ENCODE results near the gene TBC1D9. TPM values are rescaled to one million over a fixed set of nuclear protein-coding genes. Genes with fewer than 3 reads are reported as not detected.

The TBC1D9 gene
- polyA plus RNA-seq, 3 donors = 5.9 to 18.0 (median 15.3) TPM

- WGBS, 3 donors = 58 to 75% (median 64%) methylated on average over 25 of the region's 25 CpGs
- H3K27ac ChIP-seq (ENCODE audit: low read depth, low read length) = no peak overlapping the region
Measured at GRCh38 chr4:140641789-140642439, 114.3 kb downstream of the TBC1D9 start.

DNA sequence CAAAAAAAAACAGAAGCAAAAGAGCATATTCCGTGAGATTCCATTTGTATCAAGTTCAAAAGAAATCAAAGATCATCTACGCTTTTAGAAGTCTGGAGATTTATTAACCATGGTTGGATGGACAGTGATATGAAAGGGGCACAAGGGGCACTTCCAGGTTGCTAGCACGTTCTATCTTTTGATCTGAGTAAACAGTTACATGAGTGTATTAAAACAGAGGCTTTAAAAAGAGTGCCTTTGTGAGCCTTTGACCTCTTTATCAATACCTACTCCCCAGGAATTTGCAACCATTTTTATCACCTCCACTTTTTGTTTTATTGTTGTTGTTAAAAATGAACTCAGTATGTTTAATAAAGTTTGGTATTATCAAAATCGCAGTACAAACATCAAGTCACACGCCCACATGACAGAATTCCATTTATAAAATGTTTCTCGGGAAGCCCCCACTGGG, 115.1 kb downstream of the TBC1D9 start:
- H3K27ac ChIP-seq (ENCODE audit: low read depth, low read length) = no peak overlapping the region
- 56 to 88% (median 79%) methylated on average over 6 of the region's 6 CpGs for WGBS, 3 donors

- 71 to 84% (median 73%) methylated on average over 6 of the region's 6 CpGs for WGBS, 3 donors
- no peak overlapping the region for H3K27ac ChIP-seq (ENCODE audit: low read depth, low read length)
Measured at GRCh38 chr4:140640150-140640748, 115.9 kb downstream of the TBC1D9 start.

- no peak overlapping the region for H3K27ac ChIP-seq (ENCODE audit: low read depth, low read length)
- WGBS, 3 donors = 90 to 94% (median 93%) methylated on average over 7 of the region's 7 CpGs
Measured at GRCh38 chr4:140639066-140639465, 117.1 kb downstream of the TBC1D9 start.

DNA sequence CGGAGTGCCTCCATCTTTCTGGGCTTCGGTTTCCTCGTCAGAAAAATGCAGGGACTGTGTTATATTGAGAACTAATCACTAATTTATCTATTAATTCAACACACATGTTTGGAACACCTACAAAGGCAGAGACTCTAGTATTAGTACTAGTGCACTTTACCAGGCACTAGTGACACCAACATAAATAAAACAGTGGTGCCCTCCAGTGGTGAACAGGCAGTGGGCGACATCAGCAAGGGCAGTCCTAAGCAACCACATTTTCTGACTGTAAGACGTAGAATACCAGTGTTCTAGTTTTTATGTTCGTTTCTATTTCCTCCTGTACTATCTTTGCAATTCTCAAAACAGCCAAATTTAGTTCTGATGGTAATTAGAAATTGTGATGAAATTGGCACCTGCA, 118.3 kb downstream of the TBC1D9 start:
- 60 to 85% (median 76%) methylated on average over 6 of the region's 6 CpGs for WGBS, 3 donors
- H3K27ac ChIP-seq (ENCODE audit: low read depth, low read length) = no peak overlapping the region

DNA sequence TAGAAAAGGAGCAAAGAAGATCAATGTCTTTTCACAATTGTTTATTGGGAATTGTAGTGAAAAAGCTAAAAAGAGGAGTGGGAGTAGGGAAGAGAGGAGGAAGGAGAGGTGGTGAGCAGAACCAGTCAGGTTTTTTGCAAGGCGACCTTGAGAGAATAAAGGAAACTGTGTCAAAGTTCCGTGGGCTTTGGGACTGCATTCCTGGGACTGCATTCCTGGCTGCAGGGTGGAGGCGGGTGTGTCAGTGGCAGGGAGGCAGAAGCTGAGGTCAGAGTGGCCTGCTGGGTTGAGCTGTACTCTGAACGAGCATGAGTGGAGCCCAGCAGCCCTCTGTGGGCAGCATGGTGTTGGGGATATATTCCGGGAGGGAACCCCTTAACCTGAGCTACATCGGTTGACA, 120.6 kb downstream of the TBC1D9 start:
- H3K27ac ChIP-seq (ENCODE audit: low read depth, low read length) = no peak overlapping the region
- 69 to 72% (median 70%) methylated on average over 6 of the region's 6 CpGs for WGBS, 3 donors

DNA sequence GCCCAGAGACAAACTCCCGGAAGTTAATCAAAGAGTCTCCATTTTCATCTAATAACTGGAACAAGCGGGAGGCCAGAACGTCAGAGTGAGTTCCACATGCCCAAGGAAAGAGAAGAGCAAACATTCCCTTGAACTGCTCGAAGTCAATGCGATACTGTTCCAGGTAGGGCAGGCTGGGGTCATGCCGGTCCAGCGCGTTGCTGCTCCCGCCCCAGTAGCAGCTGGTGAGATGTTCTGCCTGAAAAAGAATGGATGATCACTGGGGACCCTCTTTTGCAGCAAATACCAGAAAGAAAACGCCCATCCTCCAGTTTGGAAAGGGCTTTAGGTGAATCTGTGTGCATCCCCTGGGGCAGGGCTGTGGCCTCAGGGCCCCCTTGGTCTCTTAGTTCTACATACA, 122.2 kb downstream of the TBC1D9 start:
- no peak overlapping the region for H3K27ac ChIP-seq (ENCODE audit: low read depth, low read length)
- WGBS, 3 donors = 91 to 96% (median 93%) methylated on average over 10 of the region's 10 CpGs

DNA sequence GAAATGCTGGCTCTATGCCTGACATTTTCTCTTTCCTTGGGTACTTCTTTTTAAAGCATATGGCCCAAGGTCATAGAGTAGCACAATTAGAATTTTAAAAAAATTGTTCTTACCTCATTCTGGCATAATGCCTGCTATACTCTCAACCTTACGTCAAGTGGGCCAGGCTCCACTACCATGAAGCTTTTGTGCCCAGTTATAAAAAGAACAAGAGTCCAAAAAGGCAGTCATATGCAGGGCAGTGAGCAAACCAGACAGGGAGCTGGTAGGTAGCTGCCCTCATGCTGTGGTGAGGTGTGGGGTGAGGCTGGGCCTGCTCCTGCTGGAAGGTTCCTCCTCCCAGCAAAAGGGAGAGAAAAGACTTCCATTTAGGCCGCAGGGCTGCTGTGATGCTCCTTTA, 123.1 kb downstream of the TBC1D9 start:
- no peak overlapping the region for H3K27ac ChIP-seq (ENCODE audit: low read depth, low read length)
- WGBS, 3 donors = 86 to 88% (median 87%) methylated on average over 2 of the region's 2 CpGs

- no peak overlapping the region for H3K27ac ChIP-seq (ENCODE audit: low read depth, low read length)
- WGBS, 3 donors = 68 to 91% (median 89%) methylated on average over 4 of the region's 4 CpGs
Measured at GRCh38 chr4:140630246-140630645, 125.9 kb downstream of the TBC1D9 start.

DNA sequence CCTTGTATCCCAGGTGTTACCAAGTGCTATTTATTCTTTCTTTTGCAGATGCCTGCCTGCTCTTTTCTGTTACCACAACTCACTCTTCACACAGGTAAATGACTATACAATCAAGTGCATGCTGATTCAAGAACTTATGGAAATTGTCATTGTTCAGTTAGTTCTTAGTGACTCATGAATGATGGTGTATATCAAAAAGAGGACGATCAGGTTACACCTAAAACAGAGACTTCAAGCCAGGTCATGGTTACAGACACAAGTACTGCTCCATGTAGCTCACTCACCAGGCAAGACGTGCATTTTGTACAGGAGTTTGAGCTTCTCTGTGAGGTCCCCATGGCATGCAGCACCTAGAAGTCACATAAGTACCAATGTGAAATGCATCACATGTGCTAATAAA, 128.2 kb downstream of the TBC1D9 start:
- WGBS, 3 donors = 77 to 91% (median 90%) methylated on average over 2 of the region's 2 CpGs

GRCh38 chr4:140626661-140627376, 129.4 kb downstream of the TBC1D9 start:
- WGBS, 3 donors = 17 to 72% (median 45%) methylated on average over 2 of the region's 2 CpGs
- H3K27ac ChIP-seq (ENCODE audit: low read depth, low read length) = no peak overlapping the region

More for the DNA sequence above, 128.2 kb downstream of the TBC1D9 start:
- no peak overlapping the region for H3K27ac ChIP-seq (ENCODE audit: low read depth, low read length)

DNA sequence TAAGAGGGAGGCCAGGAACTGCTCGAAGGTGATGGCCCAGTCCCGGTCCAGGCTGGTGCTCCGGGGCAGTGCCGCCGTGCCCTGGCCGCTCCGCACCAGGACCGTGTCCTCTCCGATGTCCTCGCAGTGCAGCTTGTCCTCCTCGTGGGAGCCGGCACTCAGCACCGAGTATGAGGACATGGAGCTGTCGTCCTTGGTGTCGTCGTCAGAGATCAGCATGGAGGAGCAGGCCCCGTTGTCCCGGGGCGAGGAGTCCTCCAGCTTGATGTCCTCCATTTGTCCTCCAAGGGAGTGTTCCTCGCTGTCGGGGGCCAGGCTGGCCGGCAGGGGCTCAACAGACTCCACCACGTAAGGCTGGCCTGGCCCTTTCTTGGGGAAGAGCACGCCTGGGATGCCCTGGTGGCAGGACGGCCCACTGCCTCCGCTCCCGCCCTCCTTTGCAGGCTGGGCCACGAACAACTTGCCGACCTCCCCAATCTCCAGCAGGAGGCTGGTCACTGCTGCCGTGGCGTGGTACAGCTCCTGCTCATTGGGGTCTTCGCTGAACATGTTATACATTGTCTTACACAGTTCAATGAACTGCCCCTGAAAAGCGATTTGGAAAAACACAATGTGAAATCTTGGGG, 133.7 kb downstream of the TBC1D9 start:
- 91 to 93% (median 92%) methylated on average over 33 of the region's 33 CpGs for WGBS, 3 donors
- no peak overlapping the region for H3K27ac ChIP-seq (ENCODE audit: low read depth, low read length)

GRCh38 chr4:140621161-140621560, 135.0 kb downstream of the TBC1D9 start:
- WGBS, 3 donors = 93 to 94% (median 93%) methylated on average over 3 of the region's 3 CpGs
- no peak overlapping the region for H3K27ac ChIP-seq (ENCODE audit: low read depth, low read length)

DNA sequence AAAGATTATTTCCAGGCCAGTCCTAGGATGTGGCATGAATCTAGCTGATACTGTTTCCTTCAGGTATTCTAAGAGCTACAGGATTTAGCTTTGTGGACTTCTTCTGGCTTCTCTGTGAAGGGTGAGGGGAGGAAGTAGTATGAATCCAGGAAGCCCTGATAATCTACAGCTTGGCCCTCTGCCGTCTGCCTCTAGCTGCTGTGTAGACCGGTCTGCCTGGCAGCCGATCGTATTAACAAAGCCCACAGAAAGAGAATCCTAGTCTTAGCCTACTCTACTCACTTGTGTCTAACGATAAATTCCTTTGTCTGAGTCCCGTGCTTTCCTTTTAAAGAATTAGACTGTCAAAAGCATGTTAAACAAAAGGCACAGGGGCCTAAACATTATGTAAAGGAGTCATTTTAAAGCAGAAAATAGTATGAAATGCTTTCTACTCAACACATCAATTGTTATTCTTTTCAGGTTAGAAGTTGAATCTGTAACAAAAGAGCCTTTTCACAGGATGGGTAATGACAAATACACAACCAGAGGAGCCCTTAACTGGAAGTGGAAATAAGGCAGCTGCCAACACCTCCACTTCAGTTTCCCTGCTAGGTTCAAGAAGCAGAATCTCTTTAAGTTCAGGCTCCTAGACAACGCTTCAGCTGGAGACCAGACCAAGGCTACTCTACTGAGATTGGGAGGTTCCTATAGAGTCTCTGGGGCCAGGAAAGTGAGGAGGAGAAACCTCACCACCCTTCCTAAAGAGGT, 138.5 kb downstream of the TBC1D9 start:
- 35 to 47% (median 40%) methylated on average over 7 of the region's 7 CpGs for WGBS, 3 donors
- H3K27ac ChIP-seq (ENCODE audit: low read depth, low read length) = no peak overlapping the region

- no peak overlapping the region for H3K27ac ChIP-seq (ENCODE audit: low read depth, low read length)
- 62 to 95% (median 90%) methylated on average over 1 of the region's 1 CpG for WGBS, 3 donors
Measured at GRCh38 chr4:140615451-140615850, 140.7 kb downstream of the TBC1D9 start.

- H3K27ac ChIP-seq (ENCODE audit: low read depth, low read length) = no peak overlapping the region
- 24 to 38% (median 32%) methylated on average over 1 of the region's 1 CpG for WGBS, 3 donors
Measured at GRCh38 chr4:140612357-140612756, 143.8 kb downstream of the TBC1D9 start.

- WGBS, 3 donors = 79 to 81% (median 80%) methylated on average over 3 of the region's 3 CpGs
- H3K27ac ChIP-seq (ENCODE audit: low read depth, low read length) = no peak overlapping the region
Measured at GRCh38 chr4:140611854-140612253, 144.3 kb downstream of the TBC1D9 start.
